OCI-LY1 (cell line): ENCODE results near the gene TIMP4.

ENCODE experiments used
- H2AFZ ChIP-seq: fragments of 200-600 bp; sonication (generic), shearing (Covaris generic); 2 replicates; pipeline ENCODE4 v1.6.0; 2014; ENCODE audit warnings: antibody characterized with exemption, mild to moderate bottlenecking, low read length
- H3F3A ChIP-seq: fragments of 200-600 bp; sonication (generic), shearing (Covaris generic); 2 replicates; pipeline ENCODE4 v1.6.0; 2014; ENCODE audit warnings: mild to moderate bottlenecking, antibody characterized with exemption, low read length, moderate library complexity; ENCODE audit not compliant: insufficient read depth
- H3K27ac ChIP-seq: fragments of 200-600 bp; sonication (generic); 2 replicates; pipeline ENCODE4 v1.5.1; 2014; ENCODE audit warnings: low read length, mixed run types, mild to moderate bottlenecking, low read depth; ENCODE audit not compliant: poor library complexity, severe bottlenecking
- H3K27me3 ChIP-seq: fragments of 200-600 bp; sonication (generic); 2 replicates; pipeline ENCODE4 v1.6.0; 2014; ENCODE audit warnings: antibody characterized with exemption, mild to moderate bottlenecking, low read length, moderate library complexity; ENCODE audit not compliant: insufficient read depth
- H3K36me3 ChIP-seq: fragments of 200-600 bp; sonication (generic); 2 replicates; pipeline ENCODE4 v1.6.1; 2014; ENCODE audit warnings: mild to moderate bottlenecking, antibody characterized with exemption, low read length, moderate library complexity, mixed read lengths; ENCODE audit not compliant: insufficient read depth
- H3K4me1 ChIP-seq: fragments of 200-600 bp; sonication (generic); 2 replicates; pipeline ENCODE4 v1.5.1; 2014; ENCODE audit warnings: mild to moderate bottlenecking, low read length, moderate library complexity; ENCODE audit not compliant: insufficient read depth, severe bottlenecking
- H3K4me2 ChIP-seq: fragments of 200-600 bp; sonication (generic), shearing (Covaris generic); 2 replicates; pipeline ENCODE4 v1.6.1; 2014; ENCODE audit warnings: low read length
- H3K4me3 ChIP-seq: fragments of 200-600 bp; sonication (generic); 2 replicates; pipeline ENCODE4 v1.5.1; 2014; ENCODE audit warnings: low read length, low read depth, mild to moderate bottlenecking, mixed read lengths; ENCODE audit not compliant: poor library complexity, severe bottlenecking
- H3K79me2 ChIP-seq: fragments of 200-600 bp; shearing (Covaris generic); 2 replicates; pipeline ENCODE4 v1.6.1; 2016; ENCODE audit warnings: mixed run types, low read length, mixed read lengths; ENCODE audit not compliant: insufficient read depth
- H3K9ac ChIP-seq: fragments of 200-600 bp; sonication (generic), shearing (Covaris generic); 2 replicates; pipeline ENCODE4 v1.6.1; 2014; ENCODE audit warnings: mild to moderate bottlenecking, low read length, mixed read lengths
- H3K9me2 ChIP-seq: fragments of 200-600 bp; sonication (generic), shearing (Covaris generic); 2 replicates; pipeline ENCODE4 v1.6.1; 2014; ENCODE audit warnings: low read depth, mild to moderate bottlenecking, low read length, mixed read lengths
- H3K9me3 ChIP-seq: fragments of 200-600 bp; shearing (Covaris generic); 2 replicates; pipeline ENCODE4 v1.6.1; 2014; ENCODE audit warnings: low read length, mixed read lengths
- H4K20me1 ChIP-seq: fragments of 200-600 bp; sonication (generic), shearing (Covaris generic); 2 replicates; pipeline ENCODE4 v1.6.0; 2016; ENCODE audit warnings: mild to moderate bottlenecking, low read length; ENCODE audit not compliant: insufficient read depth
- CTCF ChIP-seq: fragments of 200-600 bp; sonication (generic), shearing (Covaris generic); IDR thresholded peaks from 2 replicates; pipeline ENCODE4 v1.5.1; 2017; ENCODE audit warnings: mild to moderate bottlenecking, antibody characterized with exemption, low read length, moderate library complexity, mixed read lengths
- EZH2 ChIP-seq: fragments of 200-600 bp; sonication (generic), shearing (Covaris generic); IDR thresholded peaks from 2 replicates; pipeline ENCODE4 v1.8.0; 2017; ENCODE audit warnings: borderline replicate concordance, mixed run types, mild to moderate bottlenecking, antibody characterized with exemption, low read length, moderate library complexity, mixed read lengths

Gene TIMP4

DNA sequence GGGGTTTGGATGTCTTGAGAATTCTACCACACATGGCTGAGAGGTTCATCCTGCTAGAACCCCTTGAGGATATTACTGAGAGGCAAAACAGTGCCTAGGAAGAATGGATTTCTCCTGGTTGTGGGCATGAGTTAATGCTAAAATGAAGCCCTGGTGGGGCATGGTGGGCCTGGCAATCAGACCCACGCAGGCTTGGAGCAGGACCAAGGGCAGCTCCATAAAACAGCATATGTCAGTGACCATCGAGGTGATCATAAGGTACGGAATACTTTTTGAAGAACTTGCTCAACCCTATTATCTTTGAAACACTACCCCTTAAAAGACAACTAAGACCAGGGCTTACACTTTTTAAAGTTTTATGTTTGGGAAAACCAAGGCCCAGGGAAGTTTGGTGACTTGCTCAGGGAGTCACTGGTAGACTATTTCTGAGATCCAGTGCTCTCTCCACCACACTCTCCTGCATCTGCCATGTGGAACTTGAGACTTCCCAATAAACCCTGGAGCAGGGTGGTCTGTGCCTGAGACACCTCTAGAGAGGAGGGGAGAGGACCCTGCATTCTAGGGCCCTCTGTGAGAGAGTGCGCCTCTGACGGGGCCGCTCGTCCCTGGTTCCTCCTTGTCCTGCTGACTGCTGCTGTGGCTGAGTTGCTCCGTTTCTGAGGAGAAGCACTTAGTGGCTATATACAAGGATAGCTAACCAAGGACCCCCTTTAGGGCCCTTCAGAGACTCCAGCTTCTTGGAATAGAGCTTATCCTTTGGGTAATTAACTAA lies 28.0 kb upstream of the TIMP4 start:
- Histone ChIP-seq H4K20me1 (no peaks in the 10 kb centered on the region), H3K9me2 (no peaks in the 10 kb centered on the region), H3K4me1 (no peaks in the 10 kb centered on the region), H3K36me3 (no peaks in the 10 kb centered on the region), H2AFZ (no peak overlapping the region), H3K4me2 (no peak overlapping the region), H3K79me2 (no peaks in the 10 kb centered on the region), H3K4me3 (no peak overlapping the region), H3K27me3 (0 out of 2 replicates have a peak, but pooled peaks cover 3% of the 10 kb centered on the region), H3K27ac (no peak overlapping the region), H3F3A (no peaks in the 10 kb centered on the region), H3K9ac (no peak overlapping the region), H3K9me3 (no peaks in the 10 kb centered on the region)
- TF ChIP-seq EZH2 = no peak
- no peak for TF ChIP-seq CTCF

DNA sequence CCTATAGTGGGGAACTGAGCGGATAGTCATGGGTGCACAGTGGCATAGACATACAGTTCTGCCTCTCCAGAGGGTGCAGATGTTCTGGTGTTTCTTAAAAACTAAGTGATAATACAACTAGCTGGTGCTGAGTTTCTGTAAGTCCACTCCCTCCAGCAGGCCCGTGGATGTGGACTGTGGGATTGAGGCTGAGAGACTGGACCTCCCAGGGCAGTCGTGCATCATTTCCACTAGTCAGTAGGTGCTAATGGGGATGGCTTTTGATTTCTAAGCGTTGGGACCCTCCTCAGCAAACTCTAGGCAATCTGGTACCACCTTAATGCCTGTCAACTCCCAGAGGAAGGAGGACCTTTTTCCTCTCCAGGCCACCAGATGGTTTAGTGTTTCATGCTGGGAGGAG lies 27.3 kb upstream of the TIMP4 start:
- Histone ChIP-seq H3K36me3 (no peaks in the 10 kb centered on the region), H3K27ac (no peak overlapping the region), H3K79me2 (no peaks in the 10 kb centered on the region), H3K4me3 (no peak overlapping the region), H3K4me2 (no peak overlapping the region), H3K9me3 (no peaks in the 10 kb centered on the region), H2AFZ (no peak overlapping the region), H3K9me2 (no peaks in the 10 kb centered on the region), H4K20me1 (no peaks in the 10 kb centered on the region), H3F3A (no peaks in the 10 kb centered on the region), H3K9ac (no peak overlapping the region), H3K27me3 (0 out of 2 replicates have a peak, but pooled peaks cover 3% of the 10 kb centered on the region), H3K4me1 (no peaks in the 10 kb centered on the region)
- TF ChIP-seq EZH2 (no peak), CTCF (no peak)

GRCh38 chr3:12185172-12185710 lies 26.5 kb upstream of the TIMP4 start:
- Histone ChIP-seq H3K27ac (no peak overlapping the region), H3K27me3 (0 out of 2 replicates have a peak, but pooled peaks cover 3% of the 10 kb centered on the region), H3K4me2 (no peak overlapping the region), H3K9me3 (no peaks in the 10 kb centered on the region), H3K9me2 (no peaks in the 10 kb centered on the region), H3K79me2 (no peaks in the 10 kb centered on the region), H2AFZ (no peak overlapping the region), H3K4me1 (no peaks in the 10 kb centered on the region), H3K36me3 (no peaks in the 10 kb centered on the region), H3K4me3 (no peak overlapping the region), H3K9ac (no peak overlapping the region), H3F3A (no peaks in the 10 kb centered on the region), H4K20me1 (no peaks in the 10 kb centered on the region)
- TF ChIP-seq EZH2 (no peak), CTCF (no peak)
